ENCODE data around the gene OR5H2. TPM values are rescaled to one million over a fixed set of nuclear protein-coding genes. Genes with fewer than 3 reads are reported as not detected.

OR5H2 gene
- total and polyA plus RNA-seq, 12 donors: not detected

DNA sequence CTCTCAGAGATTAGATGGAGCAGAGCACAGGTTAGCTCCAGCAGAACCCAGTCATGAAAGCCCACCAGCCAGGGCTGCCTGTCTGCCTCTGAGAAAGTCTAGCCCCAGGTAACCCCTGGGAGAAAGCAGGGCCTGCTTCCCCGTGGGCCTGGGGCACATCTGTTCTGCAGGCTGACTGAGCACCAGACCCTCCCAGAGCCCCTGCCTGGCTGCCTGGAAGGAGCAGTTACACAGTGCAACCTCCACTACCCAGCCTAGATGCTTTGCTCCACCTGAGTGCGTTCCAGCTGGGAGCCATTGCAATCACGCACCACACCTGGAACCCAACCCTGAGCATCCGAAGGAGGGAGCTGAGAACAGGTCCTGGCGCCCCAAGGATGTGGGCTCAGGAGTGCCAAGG lies 46.6 kb downstream of the OR5H2 start:
- Histone ChIP-seq H3K4me3 (no peak overlapping the region), H3K36me3 (replicated peaks in 1 of 2) (no peaks in the 10 kb centered on the region), H3K27me3 (peaks cover 12% of the 10 kb centered on the region), H3K27ac (no peak overlapping the region), H3K9me3 (replicated peaks in 1 of 3) (no peaks in the 10 kb centered on the region), H3K4me1 (replicated peaks in 1 of 2) (no peaks in the 10 kb centered on the region)
- whole genome bisulfite sequencing, 4 donors: 53 to 80% (median 64%) methylated on average over 2 to 5 of the region's 5 CpGs
- TF ChIP-seq, protein P1, sequence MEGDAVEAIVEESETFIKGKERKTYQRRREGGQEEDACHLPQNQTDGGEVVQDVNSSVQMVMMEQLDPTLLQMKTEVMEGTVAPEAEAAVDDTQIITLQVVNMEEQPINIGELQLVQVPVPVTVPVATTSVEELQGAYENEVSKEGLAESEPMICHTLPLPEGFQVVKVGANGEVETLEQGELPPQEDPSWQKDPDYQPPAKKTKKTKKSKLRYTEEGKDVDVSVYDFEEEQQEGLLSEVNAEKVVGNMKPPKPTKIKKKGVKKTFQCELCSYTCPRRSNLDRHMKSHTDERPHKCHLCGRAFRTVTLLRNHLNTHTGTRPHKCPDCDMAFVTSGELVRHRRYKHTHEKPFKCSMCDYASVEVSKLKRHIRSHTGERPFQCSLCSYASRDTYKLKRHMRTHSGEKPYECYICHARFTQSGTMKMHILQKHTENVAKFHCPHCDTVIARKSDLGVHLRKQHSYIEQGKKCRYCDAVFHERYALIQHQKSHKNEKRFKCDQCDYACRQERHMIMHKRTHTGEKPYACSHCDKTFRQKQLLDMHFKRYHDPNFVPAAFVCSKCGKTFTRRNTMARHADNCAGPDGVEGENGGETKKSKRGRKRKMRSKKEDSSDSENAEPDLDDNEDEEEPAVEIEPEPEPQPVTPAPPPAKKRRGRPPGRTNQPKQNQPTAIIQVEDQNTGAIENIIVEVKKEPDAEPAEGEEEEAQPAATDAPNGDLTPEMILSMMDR (IDR thresholded peaks at IDR 0.05): no peak
- TF ChIP-seq POLR2A (IDR thresholded peaks at IDR 0.05): no peak
- no peak for DNase-seq
- intact Hi-C loops (cut with DNase I): loop anchor here (5.0 kb wide), 2 partner anchors 287 to 292 kb away; partner anchors contain the start of gene GABRR3 (in 1 of the 2)

DNA sequence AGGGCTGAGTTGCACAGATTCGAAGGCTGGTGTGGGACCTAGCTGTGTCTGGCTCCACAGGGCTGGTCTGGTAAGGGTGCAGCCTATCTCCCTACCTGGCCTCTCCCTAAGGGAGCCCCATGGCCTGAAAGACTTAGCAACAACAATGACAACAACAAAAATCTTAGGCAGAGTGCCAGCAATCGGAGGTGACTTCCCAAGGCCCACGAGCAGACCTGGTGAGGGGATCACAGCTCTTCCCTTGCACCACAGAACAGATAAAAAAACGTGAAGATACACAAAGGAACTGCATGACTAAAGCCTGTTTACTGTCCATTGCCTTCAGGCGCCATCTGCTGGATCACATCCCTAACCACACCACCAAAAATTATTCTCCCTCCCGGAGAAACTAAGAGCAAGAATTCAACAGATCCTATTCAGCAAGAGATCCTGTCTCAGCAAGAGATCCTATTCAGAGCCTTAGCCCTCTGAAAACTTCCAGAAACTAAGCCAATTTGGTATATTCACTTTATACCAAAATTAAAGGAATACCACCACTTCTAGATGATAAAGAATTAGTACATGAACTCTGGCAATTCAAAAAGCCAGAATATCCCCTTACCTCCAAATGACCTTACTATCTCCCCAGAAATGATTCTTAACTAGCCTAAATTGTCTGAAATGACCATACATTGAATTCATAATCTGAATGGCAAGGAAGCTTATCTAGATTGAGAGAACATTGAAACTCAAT lies 47.3 kb downstream of the OR5H2 start:
- peak; percentile 23 to 68 (median 51) for DNase-seq
- Histone ChIP-seq H3K36me3 (replicated peaks in 1 of 2) (no peaks in the 10 kb centered on the region), H3K9me3 (replicated peaks in 1 of 3) (no peaks in the 10 kb centered on the region), H3K4me3 (no peak overlapping the region), H3K27ac (no peak overlapping the region), H3K4me1 (replicated peaks in 1 of 2) (no peaks in the 10 kb centered on the region), H3K27me3 (peaks cover 12% of the 10 kb centered on the region)
- no peak for TF ChIP-seq POLR2A (IDR thresholded peaks at IDR 0.05)
- TF ChIP-seq, protein P1 (IDR thresholded peaks at IDR 0.05): peak; percentile 33 to 73 (median 65)
- intact Hi-C loops (cut with DNase I): loop anchor here (5.0 kb wide), 2 partner anchors 287 to 292 kb away; partner anchors contain the start of gene GABRR3 (in 1 of the 2)
- 1 to 5% (median 4%) methylated on average over 5 to 6 of the region's 6 CpGs for WGBS, 4 donors

DNA sequence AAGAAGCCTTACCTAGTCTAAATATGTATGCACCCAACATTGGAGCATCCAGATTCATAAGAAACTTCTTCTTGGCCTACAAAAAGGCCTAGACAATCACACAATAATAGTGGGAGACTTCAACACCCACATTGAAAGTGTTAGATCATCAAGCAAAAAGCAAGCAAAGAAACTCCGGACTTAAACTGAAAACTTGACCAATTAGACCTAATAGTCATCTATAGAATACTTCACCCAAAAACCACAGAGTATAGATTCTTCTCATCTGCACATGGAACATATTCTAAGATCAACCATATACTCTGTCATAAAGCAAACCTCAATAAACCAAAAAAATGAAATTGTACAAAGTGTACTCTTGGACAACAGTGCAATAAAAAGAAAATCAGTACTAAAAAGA lies 49.0 kb downstream of the OR5H2 start:
- peaks cover 12% of the 10 kb centered on the region for H3K27me3 ChIP-seq
- H3K4me3 ChIP-seq: no peak overlapping the region
- H3K36me3 ChIP-seq (replicated peaks in 1 of 2): no peaks in the 10 kb centered on the region
- DNase-seq: no peak
- H3K9me3 ChIP-seq (replicated peaks in 1 of 3): no peaks in the 10 kb centered on the region
- H3K27ac ChIP-seq: no peak overlapping the region
- 63 to 88% (median 83%) methylated on average over 1 of the region's 1 CpG for WGBS, 4 donors
- intact Hi-C loops (cut with DNase I): no loop called here
- H3K4me1 ChIP-seq (replicated peaks in 1 of 2): no peaks in the 10 kb centered on the region
- no peak for TF ChIP-seq POLR2A (IDR thresholded peaks at IDR 0.05)
- TF ChIP-seq, protein P1 (IDR thresholded peaks at IDR 0.05): no peak

Other genes starting within 250 kb of the OR5H2 start
- under 1 TPM in 1 of 9 donors, not detected in 8; under 0.01 TPM for gene GABRR3, start 247.2 kb upstream of the OR5H2 start, total RNA-seq
- not detected for gene GABRR3, start 247.2 kb upstream of the OR5H2 start, polyA plus RNA-seq
- not detected for gene OR5AC2, start 195.3 kb upstream of the OR5H2 start, total RNA-seq
- not detected for gene OR5AC2, start 195.3 kb upstream of the OR5H2 start, polyA plus RNA-seq
- gene OR5H1, start 151.8 kb upstream of the OR5H2 start, total RNA-seq: not detected
- not detected for gene OR5H1, start 151.8 kb upstream of the OR5H2 start, polyA plus RNA-seq
- gene OR5H14, start 135.0 kb upstream of the OR5H2 start, total RNA-seq: under 1 TPM in 2 of 9 donors, not detected in 7; under 0.01 to 0.04 TPM
- gene OR5H14, start 135.0 kb upstream of the OR5H2 start, polyA plus RNA-seq: not detected
- not detected for gene OR5H15, start 115.8 kb upstream of the OR5H2 start, total RNA-seq
- gene OR5H15, start 115.8 kb upstream of the OR5H2 start, polyA plus RNA-seq: not detected
- not detected for gene OR5H6, start 18.3 kb upstream of the OR5H2 start, total RNA-seq
- not detected for gene OR5H6, start 18.3 kb upstream of the OR5H2 start, polyA plus RNA-seq
- not detected for gene OR5K4, start 71.3 kb downstream of the OR5H2 start, total RNA-seq
- gene OR5K4, start 71.3 kb downstream of the OR5H2 start, polyA plus RNA-seq: not detected
- not detected for gene OR5K3, start 108.2 kb downstream of the OR5H2 start, total RNA-seq
- not detected for gene OR5K3, start 108.2 kb downstream of the OR5H2 start, polyA plus RNA-seq
- not detected for gene OR5K1, start 180.7 kb downstream of the OR5H2 start, total RNA-seq
- gene OR5K1, start 180.7 kb downstream of the OR5H2 start, polyA plus RNA-seq: not detected
- gene OR5K2, start 215.2 kb downstream of the OR5H2 start, total RNA-seq: not detected
- not detected for gene OR5K2, start 215.2 kb downstream of the OR5H2 start, polyA plus RNA-seq
- gene CLDND1, start 240.4 kb downstream of the OR5H2 start, total RNA-seq: 100 to 1,000 TPM in 1 of 9 donors, 10 to 100 TPM in 8; 45.3 to 112 (median 68.7) TPM
- 10 to 100 TPM; 52.7 to 88.5 (median 61.8) TPM for gene CLDND1, start 240.4 kb downstream of the OR5H2 start, polyA plus RNA-seq
- under 1 TPM in 2 of 9 donors, not detected in 7; 0.14 to 0.39 TPM for gene GPR15, start 249.5 kb downstream of the OR5H2 start, total RNA-seq
- gene GPR15, start 249.5 kb downstream of the OR5H2 start, polyA plus RNA-seq: not detected

Measured in adrenal gland (tissue), 12 donors.